HepG2 (cell line): Measurements from ENCODE around the gene CTSW. TPM values are rescaled to one million over a fixed set of nuclear protein-coding genes. Genes with fewer than 3 reads are reported as not detected.

Experiments used
- AGO1 ChIP-seq: fragments of 200-400 bp; formaldehyde crosslinking; IDR thresholded peaks from 2 replicates; pipeline ENCODE4 v1.6.1; 2017; ENCODE audit warnings: mild to moderate bottlenecking, low read depth, low read length, moderate library complexity; ENCODE audit not compliant: poor library complexity, severe bottlenecking
- AGO2 ChIP-seq: fragments of 200-400 bp; formaldehyde crosslinking; optimal IDR thresholded peaks from 2 replicates; pipeline ENCODE3; 2017; ENCODE audit warnings: mild to moderate bottlenecking, low read depth, low read length, moderate library complexity
- FLYWCH1 ChIP-seq: sonication (generic); formaldehyde crosslinking; IDR thresholded peaks from 2 replicates; pipeline ENCODE4 v1.8.1; 2023; ENCODE audit warnings: mild to moderate bottlenecking, missing genetic modification reagents
- FOXA3 ChIP-seq: IDR thresholded peaks from 2 replicates; pipeline ENCODE4 v1.6.1; 2016; ENCODE audit warnings: missing genetic modification reagents, missing compliant biosample characterization
- HMGXB3 ChIP-seq: sonication (generic); formaldehyde crosslinking; IDR thresholded peaks from 2 replicates; pipeline ENCODE4 v1.4.0; 2020; ENCODE audit warnings: missing genetic modification reagents, borderline replicate concordance
- JUND ChIP-seq: sonication (generic); formaldehyde crosslinking; IDR thresholded peaks from 2 replicates; pipeline ENCODE4 v1.8.0; 2022; ENCODE audit warnings: mild to moderate bottlenecking, missing genetic modification reagents
- MXD1 ChIP-seq: sonication (generic); formaldehyde crosslinking; IDR thresholded peaks from 2 replicates; pipeline ENCODE4 v1.4.0; 2020; ENCODE audit warnings: mild to moderate bottlenecking, missing genetic modification reagents
- PBX2 ChIP-seq: IDR thresholded peaks from 2 replicates; pipeline ENCODE4 v1.6.1; 2016; ENCODE audit warnings: control low read depth
- PHF8 ChIP-seq: sonication (generic); formaldehyde crosslinking; IDR thresholded peaks from 2 replicates; pipeline ENCODE4 v1.5.0; 2020; ENCODE audit warnings: missing genetic modification reagents
- SIN3B ChIP-seq: fragments of 150-350 bp; IDR thresholded peaks from 2 replicates; pipeline ENCODE4 v1.6.1; 2014; ENCODE audit warnings: low read length
- TAF15 ChIP-seq: fragments of 200-400 bp; formaldehyde crosslinking; IDR thresholded peaks from one replicate; pipeline ENCODE4 v1.6.1; 2018; ENCODE audit warnings: mild to moderate bottlenecking, low read depth, low read length; ENCODE audit not compliant: poor library complexity, severe bottlenecking
- ZBTB7B ChIP-seq: sonication (generic); formaldehyde crosslinking; IDR thresholded peaks from 2 replicates; pipeline ENCODE4 v1.4.0; 2020; ENCODE audit warnings: missing genetic modification reagents
- ZNF280D ChIP-seq: sonication (generic); formaldehyde crosslinking; IDR thresholded peaks from 2 replicates; pipeline ENCODE4 v1.5.1; 2020; ENCODE audit warnings: mild to moderate bottlenecking, missing genetic modification reagents
- ZNF446 ChIP-seq: sonication (generic); formaldehyde crosslinking; IDR thresholded peaks from 2 replicates; pipeline ENCODE4 v1.5.0; 2020; ENCODE audit warnings: mild to moderate bottlenecking, missing genetic modification reagents
- ZNF512 ChIP-seq: sonication (generic); formaldehyde crosslinking; IDR thresholded peaks from 2 replicates; pipeline ENCODE4 v1.4.0; 2020; ENCODE audit warnings: mild to moderate bottlenecking, missing genetic modification reagents
- ZNF704 ChIP-seq: sonication (generic); formaldehyde crosslinking; IDR thresholded peaks from 2 replicates; pipeline ENCODE4 v1.8.1; 2023; ENCODE audit warnings: mild to moderate bottlenecking, inconsistent platforms, moderate library complexity, missing genetic modification reagents, borderline replicate concordance
- polyA plus RNA-seq, 8 experiments: library from polyadenylated mRNA; depleted of rRNA in 3 of 8; stranded (reverse) in 7 of 8; unstranded in 1 of 8; fragments of >200 nt; fragmentation: Illumina TruSeq in 4 of 8; extraction: Trizol in 4 of 8; gene quantifications; 2 replicates each; pipeline versions ENCODE4 v1.2.1 to v1.2.3, GENCODE V29; 2011 to 2016; ENCODE audit warnings: low read depth in 4 of 8, missing spikeins in 1 of 8, mixed read lengths in 1 of 8; ENCODE audit not compliant: insufficient read depth in 1 of 8
- total RNA-seq, 5 experiments: library from RNA; depleted of rRNA; stranded (reverse); fragments of >200 nt; fragmentation: Illumina TruSeq; extraction: Trizol; gene quantifications; 2 replicates each; pipeline ENCODE4 v1.2.3, GENCODE V29; 2016; ENCODE audit warnings: low read depth in 1 of 5

The CTSW gene
- total and polyA plus RNA-seq, 2 of the 13 experiments (the other 11 are each of a cell fraction or from before 2014, with no cell fraction given), result 0.09 TPM; not detected in 1

- peak; percentile 45 for TF ChIP-seq AGO2
- no peak for TF ChIP-seq AGO1
- no peak for TF ChIP-seq TAF15
- 0 out of 2 replicates have a peak, but pooled peaks have one; percentile 14 for TF ChIP-seq ZBTB7B (CRISPR knock-in tag)
- 0 out of 2 replicates have a peak, but pooled peaks have one; percentile 13 for TF ChIP-seq PHF8 (CRISPR knock-in tag)
- TF ChIP-seq HMGXB3 (CRISPR knock-in tag), result 0 out of 2 replicates have a peak, but pooled peaks have one; percentile 4
- TF ChIP-seq PBX2 (CRISPR knock-in tag), result no peak
- TF ChIP-seq ZNF446 (CRISPR knock-in tag), result no peak
- TF ChIP-seq FLYWCH1 (CRISPR knock-in tag), result no peak
- no peak for TF ChIP-seq ZNF704 (CRISPR knock-in tag)
- no peak for TF ChIP-seq FOXA3 (CRISPR knock-in tag)
- no peak for TF ChIP-seq ZNF280D
- 0 out of 2 replicates have a peak, but pooled peaks have one; percentile 2 for TF ChIP-seq SIN3B
- no peak for TF ChIP-seq MXD1 (CRISPR knock-in tag)
- no peak for TF ChIP-seq ZNF512
- no peak for TF ChIP-seq JUND (CRISPR knock-in tag)
These were observed 40.1 kb downstream of the CTSW start (continued) for GRCh38 chr11:65919573-65920371.
